NCI-H69 (cell line): Measurements from ENCODE around the gene MYH10.

Experiments
- DNase-seq: peaks from one replicate; lab custom pipeline; 2025; lab: John Stamatoyannopoulos, UW

MYH10 gene

GRCh38 chr17:8474826-8475225 lies 155.7 kb downstream of the MYH10 start:
- DNase-seq, result no peak

- DNase-seq, result no peak
Measured at GRCh38 chr17:8473451-8474192, 156.9 kb downstream of the MYH10 start.

GRCh38 chr17:8472663-8473062 lies 157.9 kb downstream of the MYH10 start:
- DNase-seq, result no peak

GRCh38 chr17:8470447-8471047 lies 160.0 kb downstream of the MYH10 start:
- DNase-seq, result peak; percentile 52

GRCh38 chr17:8469964-8470363 lies 160.6 kb downstream of the MYH10 start:
- DNase-seq, result no peak

- DNase-seq, result no peak
Measured at GRCh38 chr17:8468980-8469379, 161.5 kb downstream of the MYH10 start.

- DNase-seq, result no peak
Measured at GRCh38 chr17:8468127-8468526, 162.4 kb downstream of the MYH10 start.

GRCh38 chr17:8467527-8467926 lies 163.0 kb downstream of the MYH10 start:
- DNase-seq, result no peak

- DNase-seq, result no peak
Measured at GRCh38 chr17:8466873-8467272, 163.7 kb downstream of the MYH10 start.

GRCh38 chr17:8466456-8466855 lies 164.1 kb downstream of the MYH10 start:
- DNase-seq, result no peak

GRCh38 chr17:8465759-8466158 lies 164.8 kb downstream of the MYH10 start:
- DNase-seq, result no peak

- no peak for DNase-seq
Measured at GRCh38 chr17:8465356-8465755, 165.2 kb downstream of the MYH10 start.

- no peak for DNase-seq
Measured at GRCh38 chr17:8464941-8465340, 165.6 kb downstream of the MYH10 start.

GRCh38 chr17:8463099-8463498 lies 167.4 kb downstream of the MYH10 start:
- no peak for DNase-seq

GRCh38 chr17:8462564-8462963 lies 168.0 kb downstream of the MYH10 start:
- no peak for DNase-seq

- no peak for DNase-seq
Measured at GRCh38 chr17:8459831-8460230, 170.7 kb downstream of the MYH10 start.

GRCh38 chr17:8459107-8459506 lies 171.4 kb downstream of the MYH10 start:
- DNase-seq, result no peak

- DNase-seq, result no peak
Measured at GRCh38 chr17:8458128-8458527, 172.4 kb downstream of the MYH10 start.

- no peak for DNase-seq
Measured at GRCh38 chr17:8455665-8456209, 174.8 kb downstream of the MYH10 start.

GRCh38 chr17:8453326-8453725 lies 177.2 kb downstream of the MYH10 start:
- DNase-seq, result no peak

- DNase-seq, result no peak
Measured at GRCh38 chr17:8451933-8452614, 178.5 kb downstream of the MYH10 start.

GRCh38 chr17:8448310-8448709 lies 182.2 kb downstream of the MYH10 start:
- DNase-seq, result no peak

- DNase-seq, result no peak
Measured at GRCh38 chr17:8447799-8448198, 182.7 kb downstream of the MYH10 start.
